Loucy (cell line): ENCODE data around the gene ABHD14A.

Experiments used
- H2AFZ ChIP-seq: fragments of 200-600 bp; sonication (generic); 2 replicates; pipeline ENCODE4 v1.6.0; 2016; ENCODE audit warnings: antibody characterized with exemption, mild to moderate bottlenecking, low read length, moderate library complexity
- H3F3A ChIP-seq: fragments of 200-600 bp; 2 replicates; pipeline ENCODE4 v1.6.0; 2016; ENCODE audit warnings: antibody characterized with exemption, low read depth, mild to moderate bottlenecking
- H3K27me3 ChIP-seq: fragments of 200-600 bp; sonication (generic); 2 replicates; pipeline ENCODE4 v1.6.1; 2014; ENCODE audit warnings: low read length, mild to moderate bottlenecking; ENCODE audit not compliant: insufficient read depth, poor library complexity, severe bottlenecking
- H3K36me3 ChIP-seq: fragments of 200-600 bp; sonication (generic); 2 replicates; pipeline ENCODE4 v1.6.1; 2016; ENCODE audit warnings: low read length; ENCODE audit not compliant: insufficient read depth
- H3K4me1 ChIP-seq: fragments of 200-600 bp; sonication (generic); 2 replicates; pipeline ENCODE4 v1.5.1; 2014; ENCODE audit warnings: low read length, mild to moderate bottlenecking; ENCODE audit not compliant: insufficient read depth, poor library complexity, severe bottlenecking
- H3K4me2 ChIP-seq: fragments of 200-600 bp; sonication (generic); 2 replicates; pipeline ENCODE4 v1.6.0; 2014; ENCODE audit warnings: antibody characterized with exemption, low read length, low read depth, mild to moderate bottlenecking; ENCODE audit not compliant: poor library complexity, severe bottlenecking
- H3K4me3 ChIP-seq: fragments of 200-600 bp; sonication (generic); 2 replicates; pipeline ENCODE4 v1.5.1; 2014; ENCODE audit warnings: low read length, mild to moderate bottlenecking, mixed read lengths; ENCODE audit not compliant: poor library complexity, severe bottlenecking
- H3K79me2 ChIP-seq: fragments of 200-600 bp; sonication (generic); 2 replicates; pipeline ENCODE4 v1.6.1; 2014; ENCODE audit warnings: low read length; ENCODE audit not compliant: insufficient read depth
- H3K9ac ChIP-seq: fragments of 200-600 bp; sonication (generic); 2 replicates; pipeline ENCODE4 v1.6.0; 2014; ENCODE audit warnings: mild to moderate bottlenecking, low read depth, low read length, moderate library complexity; ENCODE audit not compliant: poor library complexity, severe bottlenecking
- H3K9me2 ChIP-seq: fragments of 200-600 bp; sonication (generic); replicated peaks from 2 replicates; pipeline ENCODE4 v1.6.1; 2016; ENCODE audit warnings: low read depth, low read length, mixed read lengths
- H3K9me3 ChIP-seq: fragments of 200-600 bp; sonication (generic); 2 replicates; pipeline ENCODE4 v1.6.1; 2014; ENCODE audit warnings: mild to moderate bottlenecking, antibody characterized with exemption, low read length, low read depth; ENCODE audit not compliant: insufficient read depth
- H4K20me1 ChIP-seq: fragments of 200-600 bp; sonication (generic); 2 replicates; pipeline ENCODE4 v1.6.0; 2014; ENCODE audit warnings: antibody characterized with exemption, low read length, mild to moderate bottlenecking; ENCODE audit not compliant: insufficient read depth, poor library complexity, severe bottlenecking
- CTCF ChIP-seq: fragments of 200-600 bp; sonication (generic); conservative IDR thresholded peaks from 2 replicates; pipeline ENCODE4 v1.5.1; 2014; ENCODE audit warnings: mild to moderate bottlenecking, antibody characterized with exemption, low read length
- EZH2phosphoT487 ChIP-seq: fragments of 200-600 bp; IDR thresholded peaks from 2 replicates; pipeline ENCODE4 v1.6.1; 2018; ENCODE audit warnings: antibody characterized with exemption, mild to moderate bottlenecking, moderate library complexity, borderline replicate concordance

ABHD14A gene

GRCh38 chr3:51983578-51984268, 8.9 kb downstream of the ABHD14A start:
- H3K4me3 ChIP-seq = peak overlapping the region; percentile 93
- peaks cover 5% of the 10 kb centered on the region for H3F3A ChIP-seq
- H4K20me1 ChIP-seq = no peaks in the 10 kb centered on the region
- TF ChIP-seq EZH2phosphoT487 = no peak
- TF ChIP-seq CTCF = no peak
- H3K4me1 ChIP-seq = peaks cover 16% of the 10 kb centered on the region
- H3K9me3 ChIP-seq = no peaks in the 10 kb centered on the region
- peaks cover 16% of the 10 kb centered on the region; the same call in 1 of the 2 replicates for H3K79me2 ChIP-seq
- H3K4me2 ChIP-seq = peak overlapping the region; percentile 95
- peak overlapping the region; percentile 82 for H3K9ac ChIP-seq
- H3K27me3 ChIP-seq = no peaks in the 10 kb centered on the region
- no peaks in the 10 kb centered on the region for H3K36me3 ChIP-seq
- H2AFZ ChIP-seq = peak overlapping the region; percentile 93
- no peaks in the 10 kb centered on the region for H3K9me2 ChIP-seq

- Histone ChIP-seq H4K20me1 (no peaks in the 10 kb centered on the region), H3K9me2 (no peaks in the 10 kb centered on the region), H3K9ac (peak overlapping the region; percentile 82), H2AFZ (no peak overlapping the region), H3K27me3 (no peaks in the 10 kb centered on the region), H3K36me3 (no peaks in the 10 kb centered on the region), H3K4me1 (peaks cover 16% of the 10 kb centered on the region), H3K79me2 (peaks cover 16% of the 10 kb centered on the region; the same call in 1 of the 2 replicates), H3K4me2 (peak overlapping the region; percentile 95), H3K4me3 (peak overlapping the region; percentile 93), H3K9me3 (no peaks in the 10 kb centered on the region), H3F3A (peaks cover 5% of the 10 kb centered on the region)
- TF ChIP-seq CTCF = no peak
- no peak for TF ChIP-seq EZH2phosphoT487
Observed at GRCh38 chr3:51984269-51984647, 9.4 kb downstream of the ABHD14A start.

- Histone ChIP-seq H3K9ac (no peak overlapping the region), H3K79me2 (peaks cover 16% of the 10 kb centered on the region; the same call in 1 of the 2 replicates), H3K9me2 (no peaks in the 10 kb centered on the region), H3K4me1 (peaks cover 16% of the 10 kb centered on the region), H3K4me2 (no peak overlapping the region), H3K9me3 (no peaks in the 10 kb centered on the region), H3K36me3 (no peaks in the 10 kb centered on the region), H3K27me3 (no peaks in the 10 kb centered on the region), H3F3A (peaks cover 5% of the 10 kb centered on the region), H2AFZ (no peak overlapping the region), H3K4me3 (no peak overlapping the region), H4K20me1 (no peaks in the 10 kb centered on the region)
- no peak for TF ChIP-seq EZH2phosphoT487
- TF ChIP-seq CTCF = no peak
Observed at GRCh38 chr3:51985063-51985462, 10.2 kb downstream of the ABHD14A start.
